Prostate gland (tissue), 2 donors: ENCODE data around the gene PIK3R6. TPM values are rescaled to one million over a fixed set of nuclear protein-coding genes. Genes with fewer than 3 reads are reported as not detected.

Experiments
- DNase-seq: peaks from one replicate; pipeline ENCODE4 v3.0.0-alpha.2; 2019; ENCODE audit warnings: low spot score
- H3K27ac ChIP-seq, 2 donors: fragments of 200-600 bp; sonication (generic); 2 replicates each; pipeline ENCODE4 v1.5.1; 2017 to 2019
- H3K27me3 ChIP-seq: fragments of 200-600 bp; sonication (generic); replicated peaks from 2 replicates; pipeline ENCODE4 v1.5.1; 2019; ENCODE audit not compliant: insufficient read depth
- H3K36me3 ChIP-seq, 2 donors: fragments of 200-600 bp; sonication (generic); 1 replicate in 1 of 2; 2 replicates in 1 of 2; pipeline versions ENCODE4 v1.5.1 to v1.8.1; 2017 to 2019
- H3K4me1 ChIP-seq: fragments of 200-600 bp; sonication (generic); replicated peaks from 2 replicates; pipeline ENCODE4 v1.5.1; 2019
- H3K4me3 ChIP-seq, 2 donors: fragments of 200-600 bp; sonication (generic); 2 replicates each; pipeline ENCODE4 v1.5.1; 2017 to 2019
- H3K9me3 ChIP-seq: fragments of 200-600 bp; sonication (generic); 2 replicates; pipeline ENCODE4 v1.5.1; 2017
- CTCF ChIP-seq, 4 experiments: fragments of 200-600 bp in 2 of 4; fragments of 450-650 bp in 2 of 4; sonication (generic) in 2 of 4; IDR thresholded peaks; 1 replicate in 3 of 4; 2 replicates in 1 of 4; pipeline ENCODE4 v1.5.1; 2016 to 2019; ENCODE audit warnings: antibody characterized with exemption in 4 of 4, mild to moderate bottlenecking in 2 of 4, moderate library complexity in 2 of 4
- POLR2A ChIP-seq: fragments of 450-650 bp; IDR thresholded peaks from one replicate; pipeline ENCODE4 v1.6.1; 2016; ENCODE audit warnings: antibody characterized with exemption, mild to moderate bottlenecking
- POLR2AphosphoS5 ChIP-seq: sonication (generic); formaldehyde crosslinking; IDR thresholded peaks from one replicate; pipeline ENCODE4 v1.6.1; 2017; ENCODE audit warnings: antibody characterized with exemption
- WGBS: methylation state at CpG from one replicate; pipeline ENCODE4 v1.1.5; 2018; 5-methylcytosine and 5-hydroxymethylcytosine counted together
- intact Hi-C: fragments of 100-400 bp; cut with DNase I; formaldehyde crosslinking; loops from one replicate; pipeline ENCODE4 v1.14.2; 2022
- total RNA-seq, 2 donors: library from RNA; depleted of rRNA; stranded (reverse); fragments of >200 nt; gene quantifications; one replicate each; pipeline ENCODE4 v1.1.0, GENCODE V29; 2016

PIK3R6 gene
- total RNA-seq, 2 donors from 2014 or later = 0.18 to 2.6 TPM

DNA sequence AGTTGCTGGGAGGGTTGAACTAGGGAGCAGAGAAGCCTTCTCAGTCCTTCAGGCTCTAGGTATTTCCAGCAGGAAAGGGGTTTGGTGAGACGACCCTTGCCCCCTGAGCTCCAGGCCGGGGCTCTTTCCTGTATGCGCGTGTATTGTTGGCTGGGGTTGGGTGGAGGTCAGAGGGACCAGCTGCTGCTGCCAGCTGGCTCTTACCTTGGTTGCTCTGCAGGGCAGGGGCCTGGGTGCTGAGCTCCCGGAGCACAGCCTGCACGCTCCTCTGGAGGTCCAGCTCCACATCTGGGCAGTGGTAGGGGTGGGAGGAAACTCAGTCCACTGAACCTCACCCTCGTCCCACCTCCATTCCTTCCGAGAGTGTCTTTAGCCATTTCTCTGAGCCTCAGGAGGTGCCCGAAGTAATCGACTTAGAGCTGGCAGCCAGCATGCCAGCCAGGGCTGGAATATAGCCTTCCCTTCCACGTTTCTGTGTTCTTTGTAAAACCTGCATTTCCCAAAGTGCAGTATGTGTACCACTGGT lies 28.0 kb downstream of the PIK3R6 start:
- no peak for TF ChIP-seq POLR2AphosphoS5
- no peak for TF ChIP-seq POLR2A
- no peak for TF ChIP-seq CTCF (IDR thresholded peaks at IDR 0.05)
- Histone ChIP-seq H3K27ac (no peak overlapping the region), H3K4me1 (no peaks in the 10 kb centered on the region), H3K27me3 (peaks cover 3% of the 10 kb centered on the region), H3K4me3 (no peak overlapping the region), H3K9me3 (no peaks in the 10 kb centered on the region), H3K36me3 (no peaks in the 10 kb centered on the region)
- no peak for DNase-seq
- intact Hi-C loops = no loop called here
- 68% methylated on average over 11 of the region's 11 CpGs for WGBS

DNA sequence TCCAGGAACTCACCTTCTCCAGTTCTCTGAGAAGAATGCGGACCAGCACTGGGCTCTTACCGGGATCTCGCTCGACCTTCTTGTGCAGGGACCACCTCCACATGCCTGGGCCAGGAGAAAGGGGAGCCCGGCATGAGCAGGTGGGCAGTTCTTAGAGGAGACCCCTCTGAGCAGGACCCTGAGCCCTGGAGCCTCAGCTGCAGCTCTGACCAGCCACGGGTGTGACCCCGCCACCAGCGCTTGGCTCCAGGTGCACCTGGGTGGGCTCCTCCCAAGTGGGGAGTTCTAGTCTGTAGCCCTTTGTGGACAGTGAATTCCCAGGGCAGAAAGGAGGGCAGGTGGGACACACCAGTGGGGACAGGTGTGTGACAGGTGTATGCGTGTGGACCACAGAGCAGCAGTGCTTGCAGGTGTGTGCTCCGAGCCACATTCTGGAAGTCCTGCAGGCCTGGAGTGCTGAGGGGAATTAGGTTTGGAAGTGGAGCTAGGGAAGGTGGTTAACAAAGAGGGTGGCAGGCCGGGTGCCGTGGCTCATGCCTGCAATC lies 28.9 kb downstream of the PIK3R6 start:
- Histone ChIP-seq H3K4me1 (no peaks in the 10 kb centered on the region), H3K9me3 (no peaks in the 10 kb centered on the region), H3K27ac (no peak overlapping the region), H3K36me3 (no peaks in the 10 kb centered on the region), H3K4me3 (no peak overlapping the region), H3K27me3 (peaks cover 3% of the 10 kb centered on the region)
- intact Hi-C loops = no loop called here
- WGBS = 96% methylated on average over 12 of the region's 12 CpGs
- no peak for TF ChIP-seq CTCF (IDR thresholded peaks at IDR 0.05)
- TF ChIP-seq POLR2A = no peak
- no peak for TF ChIP-seq POLR2AphosphoS5
- DNase-seq = no peak

- WGBS = 29% methylated on average over 8 of the region's 8 CpGs
- no peak for DNase-seq
- Histone ChIP-seq H3K9me3 (no peaks in the 10 kb centered on the region), H3K4me3 (no peak overlapping the region), H3K27ac (no peak overlapping the region), H3K27me3 (peaks cover 6% of the 10 kb centered on the region), H3K4me1 (no peaks in the 10 kb centered on the region), H3K36me3 (no peaks in the 10 kb centered on the region)
- intact Hi-C loops = no loop called here
- no peak for TF ChIP-seq CTCF (IDR thresholded peaks at IDR 0.05)
- TF ChIP-seq POLR2A = no peak
- TF ChIP-seq POLR2AphosphoS5 = no peak
Measured at GRCh38 chr17:8837563-8838075, 29.9 kb downstream of the PIK3R6 start.

GRCh38 chr17:8836821-8837562 lies 30.5 kb downstream of the PIK3R6 start:
- no peak for DNase-seq
- WGBS = 80% methylated on average over 15 of the region's 15 CpGs
- Histone ChIP-seq H3K9me3 (no peaks in the 10 kb centered on the region), H3K4me3 (no peak overlapping the region), H3K36me3 (no peaks in the 10 kb centered on the region), H3K27me3 (peaks cover 6% of the 10 kb centered on the region), H3K27ac (no peak overlapping the region), H3K4me1 (no peaks in the 10 kb centered on the region)
- intact Hi-C loops = no loop called here
- TF ChIP-seq POLR2A (no peak), CTCF (IDR thresholded peaks at IDR 0.05) (no peak), POLR2AphosphoS5 (no peak)
